AG09319 (cell line): ENCODE data around the gene SPATA9.

Source experiments
- DNase-seq: peaks from one replicate; pipeline ENCODE4 v3.0.0-alpha.2; 2010; ENCODE audit warnings: low read depth; ENCODE audit errors: extremely low read depth
- CTCF ChIP-seq: IDR thresholded peaks from 2 replicates; pipeline ENCODE4 v1.5.1; 2011; ENCODE audit warnings: low read depth, mild to moderate bottlenecking, inconsistent platforms, low read length, moderate library complexity

Gene SPATA9

GRCh38 chr5:95684361-95684760 is 1.6 kb upstream of the SPATA9 start:
- TF ChIP-seq CTCF, result no peak
- DNase-seq, result no peak

- DNase-seq, result no peak
- no peak for TF ChIP-seq CTCF
Observed at GRCh38 chr5:95673081-95673480, 9.7 kb downstream of the SPATA9 start.

GRCh38 chr5:95672641-95673040 is 10.2 kb downstream of the SPATA9 start:
- no peak for DNase-seq
- TF ChIP-seq CTCF, result no peak

- DNase-seq, result no peak
- TF ChIP-seq CTCF, result no peak
Observed at GRCh38 chr5:95671826-95672225, 11.0 kb downstream of the SPATA9 start.

- no peak for DNase-seq
- TF ChIP-seq CTCF, result no peak
Observed at GRCh38 chr5:95670568-95670967, 12.2 kb downstream of the SPATA9 start.

GRCh38 chr5:95669985-95670384 is 12.8 kb downstream of the SPATA9 start:
- no peak for TF ChIP-seq CTCF
- no peak for DNase-seq

GRCh38 chr5:95669540-95669939 is 13.3 kb downstream of the SPATA9 start:
- DNase-seq, result peak; percentile 77
- TF ChIP-seq CTCF, result no peak
